ENCODE measurements around the gene ERC1. TPM values are rescaled to one million over a fixed set of nuclear protein-coding genes. Genes with fewer than 3 reads are reported as not detected.

The ERC1 gene
- total RNA-seq, 1 experiment from 2014 or later, result 39.4 TPM

DNA sequence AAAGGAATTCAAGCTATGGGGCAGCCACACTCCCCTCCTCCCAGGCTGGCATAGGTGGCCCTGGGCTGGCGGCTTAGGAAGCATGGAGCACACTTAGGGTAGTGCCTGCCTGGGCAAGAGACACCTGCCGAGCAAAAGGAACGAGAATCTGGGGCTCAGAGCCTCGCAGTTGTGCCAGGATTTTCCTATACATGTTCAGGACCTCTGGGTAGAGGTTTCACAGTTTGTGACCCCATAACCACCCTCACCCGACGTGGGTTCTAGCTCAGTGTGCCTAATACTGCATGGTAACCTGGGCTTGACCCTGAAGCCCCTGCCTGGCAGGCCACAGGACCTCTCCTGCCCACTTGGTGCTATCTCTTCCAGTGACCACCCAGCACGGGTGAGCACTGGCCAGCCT lies 503.8 kb downstream of the ERC1 start:
- Mint-ChIP-seq H3K27me3 (ENCODE audit: unreplicated experiment) (no peaks in the 10 kb centered on the region), H3K27ac (ENCODE audit: unreplicated experiment) (no peak overlapping the region), H3K4me3 (ENCODE audit: low read depth, unreplicated experiment) (no peak overlapping the region), H3K9me3 (ENCODE audit: low read depth, unreplicated experiment) (no peaks in the 10 kb centered on the region), H3K4me1 (ENCODE audit: low read depth, unreplicated experiment) (no peaks in the 10 kb centered on the region), H3K36me3 (ENCODE audit: insufficient read depth, unreplicated experiment) (peaks cover 4% of the 10 kb centered on the region)
- CTCF ChIA-PET, result no interaction called here
- intact Hi-C loops (cut with micrococcal nuclease; ENCODE audit: unreplicated experiment), result no loop called here
- DNase-seq, result no peak
- TF ChIP-seq CTCF (IDR thresholded peaks at IDR 0.05; ENCODE audit: unreplicated experiment), result no peak
- no TSS peak for BruUV-seq (replicated peaks)

DNA sequence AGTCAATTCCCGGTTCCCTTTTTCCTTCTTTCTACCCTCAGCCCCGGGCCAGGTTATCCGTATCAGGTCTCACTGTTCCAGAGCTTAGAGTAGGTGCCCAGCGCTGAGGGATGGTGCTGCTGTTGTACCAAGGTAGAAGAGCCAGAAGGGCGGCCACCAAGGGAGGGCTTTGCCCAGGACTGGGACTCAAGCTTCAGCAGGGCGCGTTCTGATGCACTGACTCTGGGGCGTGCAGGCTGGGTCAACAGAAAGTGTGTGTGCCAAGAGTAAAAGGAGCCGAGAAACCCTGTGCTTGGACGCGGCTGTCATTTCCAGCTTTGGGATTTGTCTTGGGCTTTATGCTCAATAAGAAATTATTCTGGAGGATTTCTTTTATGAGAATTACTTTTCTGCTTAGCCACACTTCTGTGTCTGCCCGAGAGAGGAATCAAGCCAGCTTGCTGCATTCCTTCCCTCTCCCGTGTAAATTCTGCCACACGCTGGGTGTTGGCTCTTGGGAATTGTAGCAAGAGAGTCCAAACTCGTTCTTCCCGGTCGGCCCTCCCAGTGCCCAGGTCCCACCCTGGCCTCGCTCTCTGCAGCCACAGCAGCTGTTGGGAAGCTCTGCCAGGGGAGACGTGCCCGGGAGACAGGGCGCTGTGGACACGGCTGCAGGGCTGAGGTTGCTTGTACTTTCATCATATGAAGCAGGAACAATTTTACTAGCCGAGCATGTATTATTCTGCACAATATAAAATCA lies 505.3 kb downstream of the ERC1 start:
- BruUV-seq (replicated peaks), result no TSS peak
- DNase-seq, result no peak
- intact Hi-C loops (cut with micrococcal nuclease; ENCODE audit: unreplicated experiment), result no loop called here
- Mint-ChIP-seq H3K27me3 (ENCODE audit: unreplicated experiment) (no peaks in the 10 kb centered on the region), H3K9me3 (ENCODE audit: low read depth, unreplicated experiment) (no peaks in the 10 kb centered on the region), H3K4me3 (ENCODE audit: low read depth, unreplicated experiment) (no peak overlapping the region), H3K36me3 (ENCODE audit: insufficient read depth, unreplicated experiment) (peaks cover 10% of the 10 kb centered on the region), H3K27ac (ENCODE audit: unreplicated experiment) (no peak overlapping the region), H3K4me1 (ENCODE audit: low read depth, unreplicated experiment) (no peaks in the 10 kb centered on the region)
- no peak for TF ChIP-seq CTCF (IDR thresholded peaks at IDR 0.05; ENCODE audit: unreplicated experiment)
- CTCF ChIA-PET, result interaction anchor here (1.2 to 1.4 kb wide), 2 partner anchors 9 to 378 kb away, joined by 3 read pairs; no protein-coding TSS in a partner anchor

DNA sequence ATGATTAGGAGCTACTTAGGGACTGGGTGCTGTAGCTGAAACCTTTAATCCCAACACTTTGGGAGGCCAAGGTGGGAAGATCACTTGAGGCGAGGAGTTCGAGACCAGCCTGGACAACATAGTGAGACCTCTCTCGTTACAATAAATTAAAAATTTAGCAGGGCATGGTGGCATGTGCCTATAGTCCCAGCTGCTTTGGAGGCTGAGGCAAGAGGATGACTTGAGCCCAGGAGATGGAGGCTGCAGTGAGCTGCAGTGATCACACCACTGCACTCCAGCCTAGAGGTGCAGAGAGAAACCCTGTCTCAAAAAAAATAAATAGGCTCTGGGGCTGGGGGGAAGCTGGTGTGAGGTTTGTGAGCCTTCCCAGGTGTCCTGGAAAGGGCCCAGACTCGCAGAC lies 506.1 kb downstream of the ERC1 start:
- no peak for DNase-seq
- H3K27ac Mint-ChIP-seq (ENCODE audit: unreplicated experiment), result no peak overlapping the region
- no TSS peak for BruUV-seq (replicated peaks)
- no peak for TF ChIP-seq CTCF (IDR thresholded peaks at IDR 0.05; ENCODE audit: unreplicated experiment)
- CTCF ChIA-PET, result interaction anchor here (1.2 to 1.4 kb wide), 2 partner anchors 9 to 379 kb away, joined by 3 read pairs; no protein-coding TSS in a partner anchor
- intact Hi-C loops (cut with micrococcal nuclease; ENCODE audit: unreplicated experiment), result no loop called here
- H3K4me1 Mint-ChIP-seq (ENCODE audit: low read depth, unreplicated experiment), result no peaks in the 10 kb centered on the region
- no peak overlapping the region for H3K4me3 Mint-ChIP-seq (ENCODE audit: low read depth, unreplicated experiment)
- peaks cover under 1% of the 10 kb centered on the region for H3K27me3 Mint-ChIP-seq (ENCODE audit: unreplicated experiment)
- no peaks in the 10 kb centered on the region for H3K9me3 Mint-ChIP-seq (ENCODE audit: low read depth, unreplicated experiment)
- H3K36me3 Mint-ChIP-seq (ENCODE audit: insufficient read depth, unreplicated experiment), result peaks cover 10% of the 10 kb centered on the region

GRCh38 chr12:1498199-1498740 lies 507.2 kb downstream of the ERC1 start:
- intact Hi-C loops (cut with micrococcal nuclease; ENCODE audit: unreplicated experiment), result no loop called here
- peaks cover 6% of the 10 kb centered on the region for H3K36me3 Mint-ChIP-seq (ENCODE audit: insufficient read depth, unreplicated experiment)
- no peak for TF ChIP-seq CTCF (IDR thresholded peaks at IDR 0.05; ENCODE audit: unreplicated experiment)
- H3K9me3 Mint-ChIP-seq (ENCODE audit: low read depth, unreplicated experiment), result no peaks in the 10 kb centered on the region
- no peak overlapping the region for H3K27ac Mint-ChIP-seq (ENCODE audit: unreplicated experiment)
- BruUV-seq (replicated peaks), result no TSS peak
- no peak overlapping the region for H3K4me3 Mint-ChIP-seq (ENCODE audit: low read depth, unreplicated experiment)
- peaks cover 11% of the 10 kb centered on the region for H3K27me3 Mint-ChIP-seq (ENCODE audit: unreplicated experiment)
- DNase-seq, result no peak
- CTCF ChIA-PET, result no interaction called here
- H3K4me1 Mint-ChIP-seq (ENCODE audit: low read depth, unreplicated experiment), result no peaks in the 10 kb centered on the region
